Nephron progenitor cell (in vitro differentiated cells): ENCODE results near the gene PYY.
"Not testable (repeated sequence)": the region's sequence is repeated elsewhere in the genome, so short reads cannot be mapped to it uniquely, and the experiment has no call there.

Source experiments
- DNase-seq: peaks from one replicate; pipeline ENCODE4 v3.0.0; 2021
- H3K27ac Mint-ChIP-seq: 2 replicates; pipeline ENCODE4 v1.8.0; 2021; ENCODE audit warnings: mild to moderate bottlenecking, moderate library complexity, mixed read lengths
- H3K27me3 Mint-ChIP-seq: 2 replicates; pipeline ENCODE4 v1.8.0; 2021; ENCODE audit warnings: mild to moderate bottlenecking, low read depth, mixed read lengths; ENCODE audit not compliant: poor library complexity
- H3K36me3 Mint-ChIP-seq: 2 replicates; pipeline ENCODE4 v1.8.0; 2021; ENCODE audit warnings: low read depth, mixed read lengths
- H3K4me1 Mint-ChIP-seq: 2 replicates; pipeline ENCODE4 v1.8.0; 2021; ENCODE audit warnings: mixed read lengths
- H3K4me3 Mint-ChIP-seq: 2 replicates; pipeline ENCODE4 v1.8.0; 2021; ENCODE audit warnings: mild to moderate bottlenecking, moderate library complexity, mixed read lengths
- H3K9me3 Mint-ChIP-seq: 2 replicates; pipeline ENCODE4 v1.8.0; 2021; ENCODE audit warnings: mild to moderate bottlenecking, moderate library complexity, mixed read lengths
- CTCF ChIP-seq: fragments of 200-600 bp; sonication (generic); IDR thresholded peaks from 2 replicates; pipeline ENCODE4 v1.5.0; 2021; ENCODE audit warnings: antibody characterized with exemption

The PYY gene

GRCh38 chr17:43999024-43999423 lies 45.3 kb upstream of the PYY start:
- no peak for TF ChIP-seq CTCF
- H3K27ac Mint-ChIP-seq = no peak overlapping the region
- peaks cover 7% of the 10 kb centered on the region for H3K4me1 Mint-ChIP-seq
- no peak overlapping the region for H3K4me3 Mint-ChIP-seq
- H3K36me3 Mint-ChIP-seq = no peaks in the 10 kb centered on the region
- no peaks in the 10 kb centered on the region for H3K9me3 Mint-ChIP-seq
- no peak for DNase-seq
- H3K27me3 Mint-ChIP-seq = peaks cover 81% of the 10 kb centered on the region

GRCh38 chr17:43998552-43998951 lies 44.8 kb upstream of the PYY start:
- Mint-ChIP-seq H3K36me3 (no peaks in the 10 kb centered on the region), H3K4me1 (peaks cover 5% of the 10 kb centered on the region), H3K9me3 (no peaks in the 10 kb centered on the region), H3K27me3 (peaks cover 81% of the 10 kb centered on the region), H3K27ac (no peak overlapping the region), H3K4me3 (no peak overlapping the region)
- TF ChIP-seq CTCF = no peak
- DNase-seq = no peak

GRCh38 chr17:43997180-43997579 lies 43.4 kb upstream of the PYY start:
- H3K27ac Mint-ChIP-seq, H3K4me1 Mint-ChIP-seq, H3K4me3 Mint-ChIP-seq, H3K36me3 Mint-ChIP-seq, H3K9me3 Mint-ChIP-seq, DNase-seq: not testable (repeated sequence)
- peaks cover 70% of the 10 kb centered on the region for H3K27me3 Mint-ChIP-seq

- no peaks in the 10 kb centered on the region for H3K9me3 Mint-ChIP-seq
- H3K4me1 Mint-ChIP-seq = no peaks in the 10 kb centered on the region
- peaks cover 49% of the 10 kb centered on the region for H3K27me3 Mint-ChIP-seq
- TF ChIP-seq CTCF = peak; percentile 5
- H3K4me3 Mint-ChIP-seq = peak overlapping the region; percentile 23
- H3K36me3 Mint-ChIP-seq = no peaks in the 10 kb centered on the region
- no peak overlapping the region for H3K27ac Mint-ChIP-seq
- no peak for DNase-seq
These were observed 41.4 kb upstream of the PYY start for GRCh38 chr17:43995150-43995471.

GRCh38 chr17:43994272-43995149 lies 40.8 kb upstream of the PYY start:
- peak overlapping the region; percentile 23 for H3K4me3 Mint-ChIP-seq
- H3K27ac Mint-ChIP-seq = no peak overlapping the region
- H3K4me1 Mint-ChIP-seq = no peaks in the 10 kb centered on the region
- H3K27me3 Mint-ChIP-seq = peaks cover 43% of the 10 kb centered on the region
- peak; percentile 93 for TF ChIP-seq CTCF
- peak; percentile 84 for DNase-seq
- H3K36me3 Mint-ChIP-seq = no peaks in the 10 kb centered on the region
- H3K9me3 Mint-ChIP-seq = no peaks in the 10 kb centered on the region

GRCh38 chr17:43992641-43993040 lies 38.9 kb upstream of the PYY start:
- TF ChIP-seq CTCF = no peak
- Mint-ChIP-seq H3K36me3 (no peaks in the 10 kb centered on the region), H3K4me3 (no peak overlapping the region), H3K4me1 (peaks cover 10% of the 10 kb centered on the region), H3K27ac (no peak overlapping the region), H3K27me3 (peaks cover 41% of the 10 kb centered on the region), H3K9me3 (no peaks in the 10 kb centered on the region)
- no peak for DNase-seq
